GM12872 (cell line): ENCODE measurements around the gene AGAP1.

Experiments used
- TF ChIP-seq, protein P1 (sequence below): IDR thresholded peaks from 3 replicates; pipeline ENCODE4 v1.5.1; 2011; ENCODE audit warnings: low read depth, mild to moderate bottlenecking, low read length, moderate library complexity; ENCODE audit not compliant: insufficient read depth

The AGAP1 gene

DNA sequence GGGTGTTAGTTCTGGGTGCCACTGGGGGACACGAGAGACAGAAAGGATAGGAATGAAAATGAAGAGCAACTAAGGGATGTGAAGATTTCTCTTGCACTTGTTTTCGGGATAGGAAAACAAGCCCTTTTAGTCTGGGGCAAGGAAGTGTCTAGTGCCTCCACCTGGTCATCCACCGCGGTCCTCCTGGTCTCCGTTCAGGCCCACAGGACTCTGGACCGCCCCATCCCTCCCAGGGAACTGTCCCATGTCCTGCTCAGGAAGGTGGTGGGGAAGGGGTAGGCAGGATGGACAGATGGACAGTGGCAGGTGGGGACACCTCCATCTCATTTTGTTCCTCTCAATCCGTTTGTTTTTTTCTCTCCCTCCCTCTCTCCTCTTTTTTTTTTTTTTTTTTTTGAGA, 45.9 kb downstream of the AGAP1 start:
- TF ChIP-seq, protein P1, sequence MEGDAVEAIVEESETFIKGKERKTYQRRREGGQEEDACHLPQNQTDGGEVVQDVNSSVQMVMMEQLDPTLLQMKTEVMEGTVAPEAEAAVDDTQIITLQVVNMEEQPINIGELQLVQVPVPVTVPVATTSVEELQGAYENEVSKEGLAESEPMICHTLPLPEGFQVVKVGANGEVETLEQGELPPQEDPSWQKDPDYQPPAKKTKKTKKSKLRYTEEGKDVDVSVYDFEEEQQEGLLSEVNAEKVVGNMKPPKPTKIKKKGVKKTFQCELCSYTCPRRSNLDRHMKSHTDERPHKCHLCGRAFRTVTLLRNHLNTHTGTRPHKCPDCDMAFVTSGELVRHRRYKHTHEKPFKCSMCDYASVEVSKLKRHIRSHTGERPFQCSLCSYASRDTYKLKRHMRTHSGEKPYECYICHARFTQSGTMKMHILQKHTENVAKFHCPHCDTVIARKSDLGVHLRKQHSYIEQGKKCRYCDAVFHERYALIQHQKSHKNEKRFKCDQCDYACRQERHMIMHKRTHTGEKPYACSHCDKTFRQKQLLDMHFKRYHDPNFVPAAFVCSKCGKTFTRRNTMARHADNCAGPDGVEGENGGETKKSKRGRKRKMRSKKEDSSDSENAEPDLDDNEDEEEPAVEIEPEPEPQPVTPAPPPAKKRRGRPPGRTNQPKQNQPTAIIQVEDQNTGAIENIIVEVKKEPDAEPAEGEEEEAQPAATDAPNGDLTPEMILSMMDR, result no peak

DNA sequence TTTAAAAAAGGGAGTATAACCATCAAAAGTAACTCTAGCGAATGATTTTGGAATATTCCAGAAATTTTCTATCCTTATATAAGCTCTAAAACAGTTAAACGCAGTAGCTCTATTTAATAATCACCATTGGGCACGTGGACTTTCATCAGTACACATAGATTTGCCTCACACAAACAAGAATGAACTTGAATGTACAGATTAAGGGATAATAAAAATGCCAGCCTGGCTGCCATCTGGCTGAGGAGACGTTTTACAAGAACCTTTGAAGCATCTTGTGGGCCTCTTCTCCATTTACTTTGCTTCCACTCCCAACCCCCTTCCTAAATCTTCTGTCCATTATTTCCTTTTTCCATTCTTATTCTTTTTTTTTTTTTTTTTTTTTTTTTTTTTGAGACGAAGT, 47.2 kb downstream of the AGAP1 start:
- TF ChIP-seq, protein P1, result no peak

DNA sequence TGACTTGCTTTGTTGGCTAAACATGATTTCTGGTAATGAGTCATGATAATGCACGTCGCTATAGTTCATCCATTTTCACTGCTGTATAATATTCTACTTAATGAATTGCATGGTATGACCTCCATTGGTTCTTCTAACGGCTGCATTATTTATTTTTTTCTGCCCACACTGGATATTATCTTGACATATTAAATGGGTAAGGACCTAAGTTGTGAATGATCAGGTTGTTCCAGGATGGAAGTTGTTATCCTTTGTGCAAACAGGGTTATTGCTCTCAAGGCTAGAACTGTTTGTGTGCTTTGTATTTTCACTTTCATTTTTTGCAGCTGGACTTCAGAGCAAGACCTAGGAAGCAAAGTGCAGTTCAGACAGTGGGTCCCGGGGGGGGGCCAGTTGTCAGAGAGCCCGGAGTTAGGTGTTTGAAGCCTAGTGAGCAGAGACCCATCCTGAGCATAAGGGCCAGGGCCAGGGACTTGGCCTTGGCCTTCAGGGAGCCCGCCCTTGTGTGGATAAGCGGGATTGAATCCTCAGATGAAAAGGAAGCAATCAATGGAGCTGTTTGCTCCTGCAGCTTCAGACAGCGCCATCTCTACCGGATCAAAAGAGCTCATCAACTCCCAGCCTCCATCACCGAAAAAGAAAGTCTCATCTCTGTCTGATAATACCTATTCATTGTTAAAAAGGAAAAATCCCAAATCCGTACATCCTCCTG, 48.2 kb downstream of the AGAP1 start:
- TF ChIP-seq, protein P1, result no peak

DNA sequence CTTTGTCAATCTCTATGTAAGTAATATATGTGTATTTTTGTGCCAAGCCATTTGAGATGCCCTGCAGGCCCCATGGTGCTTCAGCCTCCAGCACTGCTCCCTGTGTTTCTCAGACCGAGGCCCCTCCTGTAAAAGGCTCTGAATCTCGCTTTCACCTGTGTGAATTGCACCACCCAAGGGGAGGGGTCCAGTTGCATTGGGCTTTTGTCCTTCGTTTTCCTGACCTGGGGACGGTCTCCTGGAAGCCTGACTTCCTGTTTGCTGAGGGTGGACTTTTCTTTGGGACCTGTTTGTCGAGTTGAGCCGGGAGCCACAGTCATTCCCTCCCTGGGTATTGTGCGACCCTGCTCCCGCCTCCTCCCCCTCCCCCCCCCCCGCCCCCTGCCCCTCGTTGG, 48.9 kb downstream of the AGAP1 start:
- TF ChIP-seq, protein P1, result no peak

DNA sequence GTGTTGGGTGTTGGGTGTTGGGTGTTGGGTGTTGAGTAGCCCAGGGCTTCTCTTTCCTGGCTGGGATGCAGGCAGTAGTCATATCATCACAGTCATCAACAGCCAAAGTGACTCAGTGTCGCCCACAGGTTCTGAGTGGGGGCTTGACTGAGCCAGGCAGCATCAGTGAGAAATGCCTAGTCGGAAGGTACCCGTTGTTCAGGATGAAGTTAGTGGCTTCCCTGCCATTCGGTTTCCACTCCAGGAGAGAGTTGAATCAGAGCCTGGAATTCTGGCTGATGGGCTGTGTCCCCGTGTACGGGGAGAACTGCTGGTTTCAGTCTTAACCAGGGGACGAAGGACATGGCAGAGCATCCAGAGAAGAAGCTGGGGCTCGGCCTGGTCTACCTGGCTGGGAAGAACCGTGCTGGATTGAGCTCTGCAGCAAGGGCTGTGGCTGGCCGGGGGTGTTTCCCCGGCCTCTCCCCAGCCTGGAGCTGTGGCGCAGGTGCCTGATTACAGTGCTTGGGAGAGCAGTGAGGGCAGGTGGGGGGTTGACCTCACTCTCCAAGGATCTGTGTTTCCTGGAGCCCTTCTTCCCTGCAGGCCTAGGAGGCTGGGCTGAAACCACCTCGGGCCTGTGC, 49.4 kb downstream of the AGAP1 start:
- TF ChIP-seq, protein P1, result no peak

DNA sequence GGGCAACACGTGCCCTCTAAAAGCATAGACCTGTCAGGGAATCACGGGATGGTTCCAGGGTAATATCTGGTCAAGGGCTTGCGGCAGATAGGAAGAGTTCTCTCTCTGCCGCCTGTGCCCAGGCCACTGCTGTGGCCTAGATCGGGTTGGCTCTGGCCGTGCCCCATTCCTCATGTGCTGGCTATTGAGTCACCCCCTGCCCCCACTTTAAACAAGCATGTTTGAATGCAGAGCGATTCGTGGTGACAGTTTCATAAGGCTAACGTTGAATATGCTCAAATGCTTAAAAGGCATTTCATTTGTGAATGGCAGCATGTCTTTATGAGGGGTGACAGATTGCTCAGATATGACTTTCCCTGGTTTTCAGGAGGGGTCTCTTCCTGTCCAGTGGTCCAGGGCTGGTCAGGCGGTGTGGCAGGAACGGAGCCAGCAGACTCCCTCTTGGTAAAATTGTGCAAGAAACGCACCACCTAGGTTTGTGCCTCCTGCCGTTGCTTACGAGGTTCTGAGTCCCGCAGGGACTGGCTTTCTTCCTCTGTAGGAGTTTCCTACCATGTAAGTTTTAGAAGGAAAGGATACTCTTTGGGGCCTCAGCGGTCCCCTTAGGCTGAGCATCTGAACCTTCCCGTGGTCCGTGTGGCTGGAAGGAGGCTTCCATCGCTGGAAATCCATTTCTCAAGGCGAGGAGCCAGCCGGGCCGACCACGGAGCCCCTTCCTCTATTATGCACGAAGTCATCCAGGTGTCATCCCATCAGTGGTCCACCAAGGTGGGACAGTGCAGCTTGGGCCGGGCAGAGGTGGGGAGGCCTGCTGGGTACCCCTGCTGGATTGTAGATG, 50.2 kb downstream of the AGAP1 start:
- TF ChIP-seq, protein P1, result no peak

DNA sequence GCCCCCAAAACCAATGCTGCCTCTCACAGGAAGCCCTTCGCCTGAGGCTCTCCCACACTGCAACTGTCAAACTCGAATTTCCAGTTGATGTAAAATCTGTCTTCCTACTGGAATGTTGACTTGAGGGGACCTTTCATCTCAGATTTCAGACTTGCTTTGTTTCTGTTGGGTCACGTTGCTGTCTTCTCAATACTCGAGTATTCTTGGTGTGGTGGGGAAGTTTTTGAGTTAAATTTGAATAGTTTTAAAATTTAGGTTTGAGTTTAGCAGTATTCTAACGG, 50.8 kb downstream of the AGAP1 start:
- TF ChIP-seq, protein P1, result no peak
